NCI-H2227 treated with DMSO at 0.1 percent for 48 hours (cell line): ENCODE results near the gene LCA5.
"Not testable (repeated sequence)": the region's sequence is repeated elsewhere in the genome, so short reads cannot be mapped to it uniquely, and the experiment has no call there.

ENCODE experiments used
- DNase-seq: peaks from one replicate; lab custom pipeline; 2025; lab: John Stamatoyannopoulos, UW

LCA5 gene

GRCh38 chr6:79536954-79537747 is at the start of gene LCA5:
Gene LCA5 (minus strand): TSS chr6:79537430. CDS start chr6:79518894, 18,536 bp downstream.
- DNase-seq, result peak; percentile 91

- no peak for DNase-seq
Measured at GRCh38 chr6:79586548-79586947, 49.3 kb upstream of the LCA5 start.

- DNase-seq, result no peak
Measured at GRCh38 chr6:79584332-79584731, 47.1 kb upstream of the LCA5 start.

- not testable (repeated sequence) for DNase-seq
Measured at GRCh38 chr6:79577926-79578325, 40.7 kb upstream of the LCA5 start.

GRCh38 chr6:79574630-79575225 is 37.5 kb upstream of the LCA5 start:
- no peak for DNase-seq

- no peak for DNase-seq
Measured at GRCh38 chr6:79574174-79574573, 36.9 kb upstream of the LCA5 start.

- no peak for DNase-seq
Measured at GRCh38 chr6:79571030-79571367, 33.8 kb upstream of the LCA5 start.

- peak; percentile 29 for DNase-seq
Measured at GRCh38 chr6:79570129-79571029, 33.1 kb upstream of the LCA5 start.

- DNase-seq, result no peak
Measured at GRCh38 chr6:79568996-79569395, 31.8 kb upstream of the LCA5 start.

- DNase-seq, result no peak
Measured at GRCh38 chr6:79564636-79565035, 27.4 kb upstream of the LCA5 start.

GRCh38 chr6:79559706-79560105 is 22.5 kb upstream of the LCA5 start:
- DNase-seq, result no peak

GRCh38 chr6:79557673-79558467 is 20.6 kb upstream of the LCA5 start:
- DNase-seq, result no peak

GRCh38 chr6:79554305-79554704 is 17.1 kb upstream of the LCA5 start:
- DNase-seq, result no peak

GRCh38 chr6:79551401-79551800 is 14.2 kb upstream of the LCA5 start:
- DNase-seq, result no peak

- no peak for DNase-seq
Measured at GRCh38 chr6:79548304-79548703, 11.1 kb upstream of the LCA5 start.

GRCh38 chr6:79546186-79546585 is 9.0 kb upstream of the LCA5 start:
- no peak for DNase-seq

- peak; percentile 95 for DNase-seq
Measured at GRCh38 chr6:79544939-79545450, 7.8 kb upstream of the LCA5 start.

GRCh38 chr6:79544299-79544927 is 7.2 kb upstream of the LCA5 start:
- no peak for DNase-seq

GRCh38 chr6:79543886-79544285 is 6.7 kb upstream of the LCA5 start:
- no peak for DNase-seq

- no peak for DNase-seq
Measured at GRCh38 chr6:79543411-79543810, 6.2 kb upstream of the LCA5 start.
